Gastrocnemius medialis (tissue), 4 donors: ENCODE data around the gene C3orf85.

Source experiments
- POLR2A ChIP-seq, 2 donors: fragments of 450-650 bp; IDR thresholded peaks; one replicate each; pipeline ENCODE4 v1.6.1; 2017; ENCODE audit warnings: antibody characterized with exemption in 2 of 2, mild to moderate bottlenecking in 2 of 2, moderate library complexity in 2 of 2
- TF ChIP-seq, protein P1 (sequence below), 5 experiments: fragments of 450-650 bp in 3 of 5; fragments of 200-600 bp in 2 of 5; sonication (generic) in 2 of 5; IDR thresholded peaks in 4 of 5; conservative IDR thresholded peaks in 1 of 5; 1 replicate in 4 of 5; 2 replicates in 1 of 5; pipeline ENCODE4 v1.5.1; 2016 to 2019; ENCODE audit warnings: antibody characterized with exemption in 5 of 5, mild to moderate bottlenecking in 3 of 5, moderate library complexity in 3 of 5

DNA sequence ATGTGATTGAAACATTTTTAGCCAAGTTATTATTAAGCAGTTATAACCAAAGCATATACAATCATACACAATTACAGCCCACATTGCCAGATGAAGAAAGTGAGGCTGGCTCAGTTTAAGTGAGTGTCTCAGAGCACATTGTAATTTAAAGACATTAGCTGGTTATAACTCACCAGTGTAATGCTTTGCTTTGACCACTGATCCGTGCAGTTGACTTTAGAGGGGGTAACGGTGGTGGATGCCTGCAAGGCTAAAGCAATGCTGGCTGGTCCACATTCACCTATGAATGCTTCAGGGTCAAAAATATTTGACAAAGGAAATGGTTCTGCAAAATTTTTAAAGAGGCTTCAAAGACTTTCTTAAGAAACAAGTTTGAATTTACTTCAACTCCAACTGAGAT is 1.2 kb downstream of the C3orf85 start:
- TF ChIP-seq POLR2A (IDR thresholded peaks at IDR 0.05) = no peak
- TF ChIP-seq, protein P1, sequence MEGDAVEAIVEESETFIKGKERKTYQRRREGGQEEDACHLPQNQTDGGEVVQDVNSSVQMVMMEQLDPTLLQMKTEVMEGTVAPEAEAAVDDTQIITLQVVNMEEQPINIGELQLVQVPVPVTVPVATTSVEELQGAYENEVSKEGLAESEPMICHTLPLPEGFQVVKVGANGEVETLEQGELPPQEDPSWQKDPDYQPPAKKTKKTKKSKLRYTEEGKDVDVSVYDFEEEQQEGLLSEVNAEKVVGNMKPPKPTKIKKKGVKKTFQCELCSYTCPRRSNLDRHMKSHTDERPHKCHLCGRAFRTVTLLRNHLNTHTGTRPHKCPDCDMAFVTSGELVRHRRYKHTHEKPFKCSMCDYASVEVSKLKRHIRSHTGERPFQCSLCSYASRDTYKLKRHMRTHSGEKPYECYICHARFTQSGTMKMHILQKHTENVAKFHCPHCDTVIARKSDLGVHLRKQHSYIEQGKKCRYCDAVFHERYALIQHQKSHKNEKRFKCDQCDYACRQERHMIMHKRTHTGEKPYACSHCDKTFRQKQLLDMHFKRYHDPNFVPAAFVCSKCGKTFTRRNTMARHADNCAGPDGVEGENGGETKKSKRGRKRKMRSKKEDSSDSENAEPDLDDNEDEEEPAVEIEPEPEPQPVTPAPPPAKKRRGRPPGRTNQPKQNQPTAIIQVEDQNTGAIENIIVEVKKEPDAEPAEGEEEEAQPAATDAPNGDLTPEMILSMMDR (IDR thresholded peaks at IDR 0.05 in 4 of 5, conservative IDR thresholded peaks at IDR 0.05 in 1 of 5) = no peak
